PC-3 (cell line): ENCODE data around the gene ADGRF5.

Experiments used
- CTCF ChIP-seq: fragments of 300-600 bp; sonication (generic); conservative IDR thresholded peaks from 2 replicates; pipeline ENCODE4 v1.5.1; 2017; ENCODE audit warnings: antibody characterized with exemption, low read depth, mild to moderate bottlenecking, low read length
- EZH2 ChIP-seq: fragments of 300-600 bp; sonication (generic); IDR thresholded peaks from one replicate; pipeline ENCODE4 v1.6.1; 2017; ENCODE audit warnings: antibody characterized with exemption, mild to moderate bottlenecking, low read length; ENCODE audit not compliant: unreplicated experiment
- EZH2phosphoT487 ChIP-seq: fragments of 300-600 bp; sonication (generic); IDR thresholded peaks from 2 replicates; pipeline ENCODE4 v1.6.1; 2018; ENCODE audit warnings: mild to moderate bottlenecking, antibody characterized with exemption, low read length, borderline replicate concordance

- TF ChIP-seq CTCF (no peak), EZH2 (no peak), EZH2phosphoT487 (no peak)
Measured at GRCh38 chr6:46863791-46864190, 57.9 kb downstream of the ADGRF5 start.
